NCI-H128 (cell line): Measurements from ENCODE around the gene TFB2M.
"Not testable (repeated sequence)": the region's sequence is repeated elsewhere in the genome, so short reads cannot be mapped to it uniquely, and the experiment has no call there.

ENCODE experiments used
- DNase-seq: peaks from one replicate; lab custom pipeline; 2025; ENCODE audit not compliant: unreplicated experiment; lab: John Stamatoyannopoulos, UW

TFB2M gene

GRCh38 chr1:246583056-246583440 lies 17.0 kb upstream of the TFB2M start:
- DNase-seq: no peak

DNA sequence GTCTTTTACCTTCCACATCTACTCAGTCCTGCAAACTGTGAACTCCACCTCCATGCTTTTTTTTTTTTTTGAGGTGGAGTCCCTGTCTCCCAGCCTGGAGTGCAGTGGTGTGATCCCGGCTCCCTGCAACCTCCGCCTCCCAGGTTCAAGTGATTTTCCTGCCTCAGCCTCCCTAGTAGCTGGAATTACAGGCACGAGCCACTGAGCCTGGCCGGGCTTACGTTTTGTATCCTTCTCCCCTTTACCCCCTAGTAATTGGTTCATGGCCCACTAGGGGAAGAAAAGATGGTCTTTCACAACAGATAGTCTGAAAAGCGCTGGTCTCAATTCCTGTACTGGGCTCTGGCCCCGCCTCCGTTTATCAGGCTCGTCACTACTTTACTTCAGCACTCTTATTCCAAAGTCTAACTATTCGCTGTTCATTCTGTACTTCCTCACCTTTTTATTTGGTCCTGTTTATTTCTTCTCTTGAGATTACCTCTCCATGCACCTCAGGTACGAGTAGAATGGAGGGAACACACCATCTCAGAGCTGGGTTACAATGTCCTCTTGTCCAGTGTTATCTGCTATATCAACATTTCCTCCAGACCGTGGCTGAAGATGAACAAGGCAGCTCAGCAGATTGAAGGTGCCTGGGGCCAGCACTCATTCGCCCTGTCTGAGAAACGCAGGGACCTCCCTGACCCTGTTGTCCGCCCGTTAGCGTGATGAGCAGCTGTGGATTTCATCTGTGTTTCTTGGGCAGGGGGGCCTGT lies 16.4 kb upstream of the TFB2M start:
- DNase-seq: no peak

GRCh38 chr1:246580497-246581370 lies 14.7 kb upstream of the TFB2M start:
- DNase-seq: no peak

DNA sequence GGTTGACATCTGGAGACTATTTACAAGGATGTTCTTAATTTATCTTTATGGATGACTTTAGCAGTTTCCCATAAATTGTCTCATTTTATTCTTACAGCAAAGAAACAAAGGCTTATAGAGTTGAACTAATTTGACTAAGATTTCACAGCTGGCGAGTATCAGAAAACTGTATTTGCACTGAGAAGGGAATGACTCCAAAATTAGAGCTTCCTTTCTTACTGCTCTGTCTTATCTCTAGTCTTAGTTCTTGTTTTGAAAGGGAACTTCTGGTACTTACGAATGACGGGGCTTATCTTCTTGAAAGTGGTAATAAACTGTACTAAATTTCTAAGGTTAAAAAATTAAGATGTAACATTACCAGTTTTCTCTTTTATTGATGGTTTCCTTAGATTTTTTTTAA lies 13.8 kb upstream of the TFB2M start:
- no peak for DNase-seq

GRCh38 chr1:246577720-246578106 lies 11.7 kb upstream of the TFB2M start:
- no peak for DNase-seq

DNA sequence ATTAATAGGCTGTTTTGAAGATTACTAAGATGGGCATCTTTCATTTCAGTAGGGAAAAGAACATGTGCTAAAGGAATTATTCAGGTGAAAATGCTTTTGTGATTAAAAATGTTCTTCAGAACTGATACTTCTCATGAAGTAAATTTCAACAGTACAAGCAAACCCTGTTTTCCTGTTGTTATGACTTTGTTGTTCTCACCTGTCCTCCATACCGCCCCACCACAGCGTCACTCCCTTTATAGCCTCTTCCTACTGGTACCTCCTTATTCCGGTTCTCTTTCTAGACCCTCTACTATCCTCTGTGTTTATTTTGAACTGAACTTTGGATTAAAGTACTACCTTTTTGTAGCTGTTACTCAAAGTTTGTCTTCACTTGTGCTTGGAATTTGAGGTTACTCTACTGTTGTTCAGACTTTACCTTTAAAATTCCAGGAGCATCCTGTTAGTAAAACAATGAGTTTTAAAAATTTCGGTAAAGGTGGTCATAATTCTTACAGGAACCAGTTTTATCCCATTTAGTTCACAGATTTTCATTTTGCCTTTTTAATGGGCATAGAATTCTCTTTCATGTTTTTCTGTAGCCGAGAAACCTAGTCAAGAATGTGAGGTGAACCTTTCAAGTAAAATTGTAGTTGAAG lies 11.1 kb upstream of the TFB2M start:
- DNase-seq: no peak

DNA sequence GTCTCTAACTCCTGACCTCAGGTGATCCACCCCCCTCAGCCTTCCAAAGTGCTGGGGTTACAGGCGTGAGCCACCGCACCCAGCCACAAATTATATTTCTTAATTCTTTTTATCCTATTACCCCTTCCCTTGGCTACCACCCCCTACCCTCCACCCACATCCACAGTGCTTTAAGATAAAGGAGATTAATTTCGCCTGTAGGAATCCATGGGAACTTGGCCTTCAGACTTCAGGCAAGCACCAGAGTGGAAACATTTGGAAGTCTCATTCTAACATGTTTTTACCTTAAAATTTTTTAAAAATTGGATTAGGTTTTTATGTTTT lies 10.6 kb upstream of the TFB2M start:
- no peak for DNase-seq

- no peak for DNase-seq
Observed at GRCh38 chr1:246573491-246573890, 7.4 kb upstream of the TFB2M start.

DNA sequence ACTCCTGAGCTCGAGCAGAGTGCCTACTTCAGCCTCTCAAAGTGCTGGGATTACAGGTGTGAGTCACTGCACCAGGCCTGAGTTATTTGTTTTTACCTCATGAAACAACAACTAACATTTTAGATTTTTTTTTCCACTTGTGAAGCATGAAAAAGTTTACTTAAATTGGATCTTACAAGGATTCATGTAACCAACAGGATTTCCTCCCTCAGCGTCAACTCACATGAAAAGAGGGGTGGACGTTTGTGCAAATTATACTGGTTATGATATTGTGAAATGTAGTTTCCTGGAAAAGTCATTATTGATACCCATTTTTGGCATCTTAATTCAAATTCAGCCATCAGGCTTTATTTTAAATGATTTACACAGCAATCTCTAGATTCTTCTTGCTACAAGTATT lies 6.7 kb upstream of the TFB2M start:
- no peak for DNase-seq

- DNase-seq: no peak
Observed at GRCh38 chr1:246571953-246572352, 5.9 kb upstream of the TFB2M start.

DNA sequence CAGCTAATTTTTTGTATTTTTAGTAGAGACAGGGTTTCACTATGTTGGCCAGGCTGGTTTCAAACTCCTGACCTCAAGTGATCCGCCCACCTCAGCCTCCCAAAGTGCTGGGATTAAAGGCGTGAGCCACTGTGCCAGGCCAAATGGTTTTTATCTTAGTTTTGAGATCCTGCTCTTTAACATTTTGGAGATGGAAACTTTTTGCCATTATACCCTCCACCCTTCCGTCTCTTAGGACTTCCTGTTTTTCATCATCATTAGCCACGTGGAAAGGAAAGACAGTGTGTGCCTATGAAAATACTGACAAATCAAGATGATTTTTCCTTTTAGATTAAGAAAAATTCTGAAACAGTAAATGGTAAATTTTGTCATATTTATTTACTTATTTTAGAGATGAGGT lies 5.2 kb upstream of the TFB2M start:
- not testable (repeated sequence) for DNase-seq

DNA sequence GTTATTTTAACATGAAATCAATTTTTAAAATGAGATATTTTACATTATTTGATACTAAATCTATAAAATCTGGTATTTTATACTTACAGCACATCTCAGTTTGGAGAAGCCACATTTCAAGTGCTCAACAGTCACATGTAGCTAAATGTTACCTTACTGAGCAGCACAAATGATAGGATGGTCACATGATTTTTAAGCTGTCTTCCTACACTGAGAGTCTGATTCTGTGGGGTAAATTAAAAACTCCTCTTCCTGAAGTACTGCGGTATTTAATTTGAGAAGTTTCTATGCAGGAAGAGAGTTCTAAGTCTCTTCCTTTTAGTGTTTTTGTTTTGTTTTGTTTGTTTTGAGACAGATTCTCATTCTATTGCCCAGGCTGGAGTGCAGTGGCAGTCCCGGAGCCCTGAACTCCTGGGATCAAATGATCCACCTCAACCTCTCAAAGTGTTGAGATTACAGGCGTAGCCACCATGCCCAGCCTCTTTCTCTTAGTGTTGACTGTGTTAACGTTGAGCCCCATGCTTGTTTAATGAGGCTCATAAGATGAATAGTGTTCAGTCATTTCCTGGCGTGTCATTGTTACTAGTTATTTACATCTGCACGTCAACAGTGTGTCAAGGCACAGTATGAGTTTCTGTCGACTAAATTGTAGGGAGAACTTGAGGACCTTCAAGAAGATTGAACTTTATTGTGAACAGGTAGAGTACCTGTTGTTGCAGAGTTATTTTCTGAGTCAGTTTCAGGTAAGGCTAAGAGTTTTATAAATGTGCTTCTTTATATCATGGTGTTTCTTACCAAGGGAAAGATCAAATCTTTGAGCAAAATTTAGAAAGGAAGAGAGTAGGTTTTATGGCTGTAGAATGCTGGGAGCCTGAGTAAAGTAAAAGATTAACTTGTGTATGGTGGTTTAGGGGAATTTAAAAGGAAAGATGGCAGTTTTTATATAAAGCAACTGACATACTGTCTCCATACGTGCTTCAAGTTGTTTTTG lies 3.5 kb upstream of the TFB2M start:
- DNase-seq: no peak

DNA sequence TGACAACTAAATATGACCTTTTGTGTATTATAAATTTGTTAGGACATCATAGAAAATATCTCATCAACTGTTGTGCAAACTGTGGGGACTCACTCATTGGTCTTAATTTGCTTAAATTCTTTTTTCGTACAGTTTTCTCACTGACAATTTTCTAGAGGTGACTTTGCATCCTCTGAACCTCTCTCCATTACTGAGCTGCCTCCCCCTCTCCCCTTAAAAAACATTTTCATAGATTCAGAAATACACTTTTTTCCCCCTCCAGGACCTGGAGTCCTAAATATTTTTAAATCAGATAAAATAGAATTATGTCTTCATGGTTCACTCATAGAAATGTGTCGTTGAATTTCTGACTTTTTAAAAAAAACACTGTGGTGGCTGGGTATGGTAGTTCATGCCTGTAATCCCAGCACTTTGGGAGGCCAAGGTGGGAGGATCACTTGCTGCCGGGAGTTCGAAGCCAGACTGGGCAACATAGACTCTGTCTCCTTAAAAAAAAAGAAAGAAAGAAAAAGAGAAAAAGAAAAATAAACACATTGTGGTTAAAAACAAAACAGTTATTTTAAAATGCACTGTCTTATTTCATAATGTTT lies 1.7 kb upstream of the TFB2M start:
- no peak for DNase-seq

- no peak for DNase-seq
Observed at GRCh38 chr1:246566813-246567645, 968 bp upstream of the TFB2M start.

DNA sequence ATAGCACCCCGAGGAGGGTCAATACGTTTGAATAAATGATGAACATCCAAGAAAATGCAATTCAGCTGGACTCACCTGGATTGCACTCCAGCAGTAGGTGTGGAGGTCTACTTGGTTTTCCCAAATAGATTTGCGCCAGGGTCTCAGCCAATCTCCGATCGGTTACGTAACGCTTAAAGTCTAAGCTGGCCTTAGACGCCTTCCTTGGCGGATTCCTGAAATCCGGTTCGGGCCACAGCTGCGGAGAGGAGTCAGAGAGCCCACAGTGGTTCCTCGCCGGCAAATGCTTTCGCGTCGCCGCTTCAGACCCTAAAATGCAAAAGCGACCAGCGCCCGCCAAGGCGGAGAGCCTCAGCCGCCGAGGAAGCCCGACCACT lies 322 bp downstream of the TFB2M start:
- DNase-seq: no peak

GRCh38 chr1:246564839-246565750 lies 966 bp downstream of the TFB2M start:
- no peak for DNase-seq

DNA sequence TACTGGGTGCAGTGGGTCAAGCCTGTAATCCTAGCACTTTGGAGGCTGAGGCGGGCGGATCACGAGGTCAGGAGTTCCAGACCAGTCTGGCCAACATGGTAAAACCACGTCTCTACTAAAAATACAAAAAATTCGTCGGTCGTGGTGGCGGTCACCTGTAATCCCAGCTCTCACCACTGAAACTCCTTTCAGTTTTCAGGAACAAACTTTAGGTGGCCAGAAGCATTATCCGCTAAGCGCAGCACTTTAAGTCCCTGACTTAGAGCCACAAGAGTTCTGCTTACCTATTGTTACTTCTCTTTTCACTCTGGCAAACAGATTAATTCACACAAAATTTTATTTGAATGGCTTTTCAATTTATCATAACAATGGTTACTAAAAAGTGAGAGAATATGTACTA lies 5.2 kb downstream of the TFB2M start:
- not testable (repeated sequence) for DNase-seq

- DNase-seq: no peak
Observed at GRCh38 chr1:246559310-246559709, 6.8 kb downstream of the TFB2M start.

DNA sequence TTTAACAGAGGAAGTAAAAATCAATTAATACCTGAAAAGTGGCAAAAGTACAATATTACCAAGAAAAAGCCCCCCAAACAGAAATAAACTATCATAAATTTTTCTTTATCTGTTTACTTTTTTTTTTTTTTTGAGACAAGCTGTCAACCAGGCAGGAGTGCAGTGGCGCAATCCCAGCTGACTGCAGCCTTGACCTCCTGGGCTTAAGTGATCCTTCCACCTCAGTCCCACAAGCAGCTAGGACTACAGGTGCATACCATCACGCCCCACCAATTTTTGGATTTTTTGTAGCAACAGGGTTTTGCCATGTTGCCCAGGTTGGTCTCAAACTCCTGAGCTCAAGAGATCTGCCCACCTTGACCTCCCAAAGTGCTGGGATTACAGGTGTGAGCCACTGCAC lies 8.0 kb downstream of the TFB2M start:
- DNase-seq: no peak
